Right lobe of liver (tissue), 4 donors: ENCODE results near the gene LIPJ.

ENCODE experiments used
- POLR2A ChIP-seq: fragments of 450-650 bp; IDR thresholded peaks from one replicate; pipeline ENCODE4 v1.6.1; 2017; ENCODE audit warnings: antibody characterized with exemption, mild to moderate bottlenecking
- TF ChIP-seq, protein P1 (sequence below), 4 donors: fragments of 200-600 bp in 3 of 4; fragments of 450-650 bp in 1 of 4; IDR thresholded peaks; one replicate each; pipeline versions ENCODE4 v1.5.1 to v1.8.0; 2016 to 2022; ENCODE audit warnings: antibody characterized with exemption in 4 of 4, mild to moderate bottlenecking in 2 of 4
- donor health status: DM: no; HTN: no; CAD: no.
- donor health status: DM: no; HTN: no; CAD: no.
- donor health status: DM: no; HTN: yes; CAD: no.

DNA sequence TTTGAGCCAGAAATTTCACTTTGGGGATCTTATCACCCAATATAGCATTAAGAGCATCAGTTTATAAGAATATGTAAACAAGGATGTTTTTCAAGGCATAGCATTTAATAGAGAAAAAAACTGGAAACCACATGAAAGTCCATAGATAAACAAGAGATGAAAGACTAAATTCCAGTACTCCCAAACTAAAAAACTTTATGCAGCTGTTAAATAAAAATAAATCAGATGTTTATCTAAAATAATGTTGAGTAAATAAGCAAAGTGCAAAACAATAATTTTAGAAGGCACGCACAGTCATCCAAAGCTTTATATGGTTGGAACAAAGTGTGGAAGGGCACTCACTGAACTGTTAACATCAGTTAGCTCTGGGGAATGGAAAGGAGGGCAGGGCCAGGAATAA is 24.4 kb upstream of the LIPJ start:
- TF ChIP-seq, protein P1, sequence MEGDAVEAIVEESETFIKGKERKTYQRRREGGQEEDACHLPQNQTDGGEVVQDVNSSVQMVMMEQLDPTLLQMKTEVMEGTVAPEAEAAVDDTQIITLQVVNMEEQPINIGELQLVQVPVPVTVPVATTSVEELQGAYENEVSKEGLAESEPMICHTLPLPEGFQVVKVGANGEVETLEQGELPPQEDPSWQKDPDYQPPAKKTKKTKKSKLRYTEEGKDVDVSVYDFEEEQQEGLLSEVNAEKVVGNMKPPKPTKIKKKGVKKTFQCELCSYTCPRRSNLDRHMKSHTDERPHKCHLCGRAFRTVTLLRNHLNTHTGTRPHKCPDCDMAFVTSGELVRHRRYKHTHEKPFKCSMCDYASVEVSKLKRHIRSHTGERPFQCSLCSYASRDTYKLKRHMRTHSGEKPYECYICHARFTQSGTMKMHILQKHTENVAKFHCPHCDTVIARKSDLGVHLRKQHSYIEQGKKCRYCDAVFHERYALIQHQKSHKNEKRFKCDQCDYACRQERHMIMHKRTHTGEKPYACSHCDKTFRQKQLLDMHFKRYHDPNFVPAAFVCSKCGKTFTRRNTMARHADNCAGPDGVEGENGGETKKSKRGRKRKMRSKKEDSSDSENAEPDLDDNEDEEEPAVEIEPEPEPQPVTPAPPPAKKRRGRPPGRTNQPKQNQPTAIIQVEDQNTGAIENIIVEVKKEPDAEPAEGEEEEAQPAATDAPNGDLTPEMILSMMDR (IDR thresholded peaks at IDR 0.05): no peak
- TF ChIP-seq POLR2A: no peak
